ENCODE measurements around the gene ZNF292. TPM values are rescaled to one million over a fixed set of nuclear protein-coding genes. Genes with fewer than 3 reads are reported as not detected.
A peak's percentile ranks its signal among the peaks of the same experiment; 100 is the strongest.

Gene ZNF292
- total RNA-seq: 10 to 100 TPM; 19.0 to 19.7 TPM

DNA sequence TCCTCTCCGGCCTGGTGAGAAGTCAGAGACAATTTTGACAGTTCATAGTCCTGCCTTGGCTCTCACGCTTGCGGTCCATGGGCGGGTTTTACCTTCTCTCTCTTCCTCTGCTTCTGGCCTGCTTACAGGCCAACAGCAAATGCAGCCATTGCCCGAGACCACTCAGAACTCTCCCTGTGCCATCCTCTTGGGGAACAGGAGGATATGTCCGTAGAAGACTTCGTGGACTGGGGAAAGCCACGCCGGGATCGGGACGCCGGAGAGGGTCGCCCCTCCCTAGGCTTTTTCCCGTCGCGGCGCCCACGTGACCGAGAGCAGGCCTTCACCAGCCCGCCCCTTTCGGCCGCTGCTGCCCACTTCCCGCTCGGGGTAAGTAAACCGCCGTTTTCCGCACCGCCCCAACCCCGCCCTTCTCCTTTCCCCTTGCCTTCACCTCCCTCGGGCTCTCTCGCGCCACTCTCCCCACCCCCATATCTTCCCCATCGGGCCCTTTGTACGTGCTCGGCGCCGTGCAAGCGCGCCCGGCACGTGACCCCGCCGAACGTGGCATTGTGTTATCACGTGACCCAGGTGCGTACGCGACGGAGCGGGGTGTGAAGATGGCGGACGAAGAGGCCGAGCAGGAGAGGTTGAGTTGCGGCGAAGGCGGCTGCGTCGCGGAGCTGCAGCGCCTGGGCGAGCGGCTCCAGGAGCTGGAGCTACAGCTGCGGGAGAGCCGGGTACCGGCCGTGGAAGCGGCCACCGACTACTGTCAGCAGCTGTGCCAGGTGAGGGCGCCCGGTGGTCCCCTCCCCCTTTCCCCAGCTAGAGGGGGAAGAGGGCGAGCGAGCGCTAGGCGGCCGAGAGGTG, at the start of gene ZNF292:
ZNF292 (plus strand) TSS at position 573 of the 849 bp plus-strand sequence; CDS start at position 600, 27 bp downstream.
- H3K4me3 ChIP-seq: peak within 1 kb of the TSS; percentile 82 to 92
- DNase-seq (ENCODE audit: low spot score): peak; percentile 97
- H3K27me3 ChIP-seq: no peaks in the 10 kb centered on the region
- peak within 1 kb of the TSS; percentile 97 to 98 for H3K27ac ChIP-seq
- no peaks in the 10 kb centered on the region for H3K9me3 ChIP-seq
- TF ChIP-seq, protein P1, sequence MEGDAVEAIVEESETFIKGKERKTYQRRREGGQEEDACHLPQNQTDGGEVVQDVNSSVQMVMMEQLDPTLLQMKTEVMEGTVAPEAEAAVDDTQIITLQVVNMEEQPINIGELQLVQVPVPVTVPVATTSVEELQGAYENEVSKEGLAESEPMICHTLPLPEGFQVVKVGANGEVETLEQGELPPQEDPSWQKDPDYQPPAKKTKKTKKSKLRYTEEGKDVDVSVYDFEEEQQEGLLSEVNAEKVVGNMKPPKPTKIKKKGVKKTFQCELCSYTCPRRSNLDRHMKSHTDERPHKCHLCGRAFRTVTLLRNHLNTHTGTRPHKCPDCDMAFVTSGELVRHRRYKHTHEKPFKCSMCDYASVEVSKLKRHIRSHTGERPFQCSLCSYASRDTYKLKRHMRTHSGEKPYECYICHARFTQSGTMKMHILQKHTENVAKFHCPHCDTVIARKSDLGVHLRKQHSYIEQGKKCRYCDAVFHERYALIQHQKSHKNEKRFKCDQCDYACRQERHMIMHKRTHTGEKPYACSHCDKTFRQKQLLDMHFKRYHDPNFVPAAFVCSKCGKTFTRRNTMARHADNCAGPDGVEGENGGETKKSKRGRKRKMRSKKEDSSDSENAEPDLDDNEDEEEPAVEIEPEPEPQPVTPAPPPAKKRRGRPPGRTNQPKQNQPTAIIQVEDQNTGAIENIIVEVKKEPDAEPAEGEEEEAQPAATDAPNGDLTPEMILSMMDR (IDR thresholded peaks at IDR 0.05): no peak
- H3K4me1 ChIP-seq: peaks cover 0 to 58% of the 10 kb centered on the region in 2 donors
- no peaks in the 10 kb centered on the region for H3K36me3 ChIP-seq

DNA sequence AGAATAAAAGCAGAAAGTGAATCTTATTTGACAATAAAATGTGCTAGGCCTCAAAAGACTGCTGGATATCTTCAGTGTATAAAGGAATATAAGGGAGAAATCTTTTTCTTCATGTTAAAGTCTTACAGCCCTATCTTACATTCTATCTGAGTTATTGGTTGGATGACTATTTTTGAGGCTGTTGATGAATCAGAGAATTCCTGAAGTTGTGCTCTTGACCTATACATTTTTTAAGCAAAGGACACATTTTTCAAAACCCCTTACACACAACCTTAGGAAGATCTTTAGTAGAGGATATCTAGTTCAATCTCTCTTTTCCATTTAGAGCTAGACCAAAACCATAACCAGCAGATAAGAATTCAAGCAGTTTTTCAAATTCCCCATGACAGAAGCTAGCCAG, 49.5 kb upstream of the ZNF292 start:
- Histone ChIP-seq H3K27ac (no peak overlapping the region), H3K27me3 (no peaks in the 10 kb centered on the region), H3K4me3 (no peak overlapping the region), H3K4me1 (no peaks in the 10 kb centered on the region), H3K36me3 (no peaks in the 10 kb centered on the region), H3K9me3 (no peaks in the 10 kb centered on the region)
- TF ChIP-seq, protein P1 (IDR thresholded peaks at IDR 0.05): no peak
- no peak for DNase-seq (ENCODE audit: low spot score)

DNA sequence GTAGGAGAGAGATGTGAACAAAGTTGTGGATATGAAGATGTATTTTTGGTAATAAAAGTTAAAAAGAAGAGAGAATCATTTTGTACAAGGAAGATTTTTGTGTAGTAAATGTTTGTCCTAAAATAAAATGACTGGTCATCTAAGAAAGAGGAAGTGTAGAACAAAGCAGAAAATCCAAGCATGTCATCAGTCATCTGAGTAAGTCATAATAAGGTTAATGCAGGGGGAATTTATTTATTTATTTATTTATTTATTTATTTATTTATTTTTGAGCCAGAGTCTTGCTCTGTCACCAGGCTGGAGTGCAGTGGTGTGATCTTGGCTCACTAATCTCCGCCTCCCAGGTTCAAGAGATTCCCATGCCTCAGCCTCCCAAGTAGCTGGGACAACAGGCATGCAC, 44.7 kb upstream of the ZNF292 start:
- no peak for DNase-seq (ENCODE audit: low spot score)
- TF ChIP-seq, protein P1 (IDR thresholded peaks at IDR 0.05): no peak

DNA sequence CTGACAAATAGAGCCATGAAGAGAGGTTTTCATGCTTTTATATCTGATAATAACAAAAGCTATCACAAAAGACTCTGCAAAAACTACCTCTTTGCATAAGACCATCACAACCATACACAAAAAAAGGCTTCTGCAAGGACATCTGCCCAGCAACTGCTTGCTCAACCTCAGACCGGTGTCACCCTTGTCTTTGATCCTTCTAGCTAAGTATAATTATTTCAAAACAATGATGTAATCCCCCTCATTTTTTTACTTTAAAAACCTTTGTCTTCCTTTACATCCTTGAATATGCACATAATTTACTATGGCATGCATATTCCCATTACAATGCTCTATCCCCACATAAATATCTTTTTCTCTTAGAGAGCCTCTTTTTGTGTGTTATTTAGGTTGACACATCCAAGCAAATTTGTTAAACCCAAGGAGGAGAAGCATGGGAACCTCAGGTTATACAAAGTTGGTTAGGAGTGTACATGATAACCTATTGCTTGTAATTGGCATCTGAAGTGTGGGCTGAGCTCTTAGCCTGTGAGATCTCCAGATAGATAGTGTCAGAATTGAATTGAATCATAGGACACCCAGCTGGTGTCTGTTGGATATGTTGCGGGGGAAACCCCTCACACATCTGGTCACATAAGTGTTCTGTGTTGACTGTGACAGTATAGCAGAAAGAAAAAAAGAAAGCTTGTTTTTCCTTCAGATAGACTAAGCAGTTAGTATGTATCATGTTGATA, 39.8 kb upstream of the ZNF292 start:
- no peak overlapping the region for H3K27ac ChIP-seq
- TF ChIP-seq, protein P1 (IDR thresholded peaks at IDR 0.05): no peak
- no peak overlapping the region for H3K4me3 ChIP-seq

More for the DNA sequence above, 44.7 kb upstream of the ZNF292 start:
- Histone ChIP-seq H3K27ac (no peak overlapping the region), H3K27me3 (no peaks in the 10 kb centered on the region), H3K36me3 (no peaks in the 10 kb centered on the region), H3K4me3 (no peak overlapping the region), H3K9me3 (no peaks in the 10 kb centered on the region), H3K4me1 (no peaks in the 10 kb centered on the region)

DNA sequence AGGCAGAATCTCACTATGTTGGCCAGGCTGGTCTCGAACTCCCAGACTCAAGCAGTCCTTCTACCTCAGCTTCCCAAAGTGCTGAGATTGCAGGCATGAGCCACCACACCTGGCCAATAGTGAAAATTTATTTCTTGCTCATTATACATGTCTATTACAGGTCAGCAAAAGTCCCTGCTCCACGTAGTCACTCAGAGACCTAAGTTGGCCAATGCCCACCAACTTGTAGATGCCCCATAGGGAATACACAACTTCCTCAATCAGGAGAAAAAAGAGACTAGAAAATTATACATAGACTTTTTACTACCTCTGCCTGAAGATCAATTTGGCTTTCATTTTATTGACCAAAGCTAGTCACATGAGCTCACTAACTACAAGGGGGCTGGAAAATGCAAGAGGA, 38.4 kb upstream of the ZNF292 start:
- no peaks in the 10 kb centered on the region for H3K4me1 ChIP-seq
- no peak overlapping the region for H3K4me3 ChIP-seq
- no peaks in the 10 kb centered on the region for H3K9me3 ChIP-seq
- no peak for DNase-seq (ENCODE audit: low spot score)
- H3K36me3 ChIP-seq: no peaks in the 10 kb centered on the region
- no peak overlapping the region for H3K27ac ChIP-seq
- TF ChIP-seq, protein P1 (IDR thresholded peaks at IDR 0.05): no peak
- H3K27me3 ChIP-seq: no peaks in the 10 kb centered on the region

More for the DNA sequence above, 39.8 kb upstream of the ZNF292 start:
- H3K36me3 ChIP-seq: no peaks in the 10 kb centered on the region
- no peaks in the 10 kb centered on the region for H3K9me3 ChIP-seq
- no peaks in the 10 kb centered on the region for H3K4me1 ChIP-seq
- no peaks in the 10 kb centered on the region for H3K27me3 ChIP-seq
- DNase-seq (ENCODE audit: low spot score): no peak
